ENCODE data around the gene MAST4.

MAST4 gene

GRCh38 chr5:66697796-66698564 lies 101.8 kb downstream of the MAST4 start:
- DNase-seq (ENCODE audit: low read depth): no peak

DNA sequence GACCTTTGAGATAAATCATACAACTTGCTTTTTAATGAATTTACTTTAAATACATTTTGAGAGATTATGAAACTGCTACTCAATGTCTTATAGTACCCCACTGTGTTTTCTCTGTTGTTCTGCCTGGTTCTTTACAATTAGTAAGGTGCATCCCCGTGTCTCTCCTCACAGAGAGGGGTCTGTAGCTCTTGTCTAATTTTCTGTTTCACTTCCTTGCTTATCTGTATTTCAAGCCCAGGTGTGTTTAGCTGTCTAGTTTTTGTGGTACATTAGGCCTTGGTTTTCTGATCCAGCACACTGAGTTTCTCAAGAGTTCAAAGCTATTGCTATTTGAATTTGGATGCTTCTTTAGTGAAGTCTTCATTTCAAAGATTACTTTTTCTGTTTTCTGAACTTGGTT lies 105.1 kb downstream of the MAST4 start:
- no peak for DNase-seq (ENCODE audit: low read depth)

GRCh38 chr5:66702426-66702825 lies 106.2 kb downstream of the MAST4 start:
- no peak for DNase-seq (ENCODE audit: low read depth)

DNA sequence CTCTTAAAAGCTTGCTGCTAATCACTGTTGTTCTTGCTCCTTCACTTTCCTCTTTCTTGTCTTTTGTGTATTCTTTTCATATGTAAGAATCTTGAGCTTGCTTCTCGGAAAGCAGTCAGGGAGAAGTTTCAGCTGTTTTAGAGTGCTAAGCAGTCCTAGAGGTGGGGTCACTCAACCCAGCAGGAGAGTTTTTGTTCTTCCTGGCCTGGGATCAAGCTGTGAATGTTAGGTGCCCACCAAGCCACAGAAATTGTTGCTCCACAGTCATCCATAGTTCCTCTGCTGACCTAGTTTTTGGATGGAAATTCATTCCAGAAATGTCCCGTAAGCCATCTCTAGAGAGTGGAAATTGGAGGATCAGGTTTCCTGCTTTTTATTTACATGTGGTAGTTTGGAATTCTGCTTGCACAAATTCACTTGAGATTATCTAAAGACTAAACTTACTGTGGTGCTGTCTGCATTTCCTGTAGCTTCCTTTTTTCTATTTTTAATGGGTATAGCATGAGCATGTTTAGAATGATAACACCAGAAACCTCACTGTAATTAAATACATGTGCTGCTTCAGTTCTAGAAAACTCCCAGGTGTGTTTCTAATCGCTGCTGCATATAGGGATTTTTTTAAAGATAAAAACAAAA lies 108.7 kb downstream of the MAST4 start:
- peak; percentile 53 for DNase-seq (ENCODE audit: low read depth)

DNA sequence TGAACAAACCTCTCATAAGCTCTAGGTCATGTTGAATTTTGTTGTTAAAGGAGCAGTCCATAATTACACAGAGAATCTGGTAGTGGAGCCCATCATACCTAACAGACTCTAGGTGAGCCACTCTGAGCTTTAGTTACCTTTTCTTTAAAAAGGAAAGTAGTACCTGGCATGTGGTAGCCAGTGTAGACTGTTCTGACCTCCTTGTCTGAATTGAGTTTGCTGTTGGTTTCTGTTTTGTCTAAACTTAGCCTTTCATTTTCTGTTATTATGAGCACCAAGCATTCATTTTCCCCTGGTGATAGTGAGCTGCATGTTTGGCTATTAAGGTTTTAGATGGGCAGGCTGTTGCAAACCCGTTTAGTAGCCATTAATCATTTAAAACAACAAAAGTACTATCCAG lies 112.2 kb downstream of the MAST4 start:
- DNase-seq (ENCODE audit: low read depth): no peak

DNA sequence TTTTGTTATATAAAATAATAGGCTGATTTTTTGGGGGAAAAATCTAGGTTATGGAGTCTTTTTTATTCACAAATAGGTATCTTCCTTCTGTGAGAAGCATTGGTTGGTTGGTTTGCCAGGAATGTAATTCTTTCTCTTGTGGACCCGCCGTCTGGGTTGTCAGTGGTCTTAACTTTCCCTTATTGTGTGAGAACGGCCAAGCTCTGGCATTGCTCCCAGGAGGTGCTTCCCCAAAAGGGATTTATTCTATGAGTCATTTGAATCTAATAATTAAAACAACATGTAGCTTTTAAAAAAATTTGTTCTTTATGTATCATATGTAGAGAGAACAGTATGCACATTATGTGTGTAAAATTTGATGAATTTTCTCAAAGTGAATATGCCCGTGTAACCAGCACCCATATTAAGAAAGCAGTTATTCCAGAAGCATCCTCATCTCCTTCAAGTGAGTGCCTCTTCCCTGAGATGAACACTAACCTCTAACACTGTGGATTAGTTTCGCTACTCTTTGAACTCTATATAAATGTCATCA lies 114.4 kb downstream of the MAST4 start:
- no peak for DNase-seq (ENCODE audit: low read depth)

DNA sequence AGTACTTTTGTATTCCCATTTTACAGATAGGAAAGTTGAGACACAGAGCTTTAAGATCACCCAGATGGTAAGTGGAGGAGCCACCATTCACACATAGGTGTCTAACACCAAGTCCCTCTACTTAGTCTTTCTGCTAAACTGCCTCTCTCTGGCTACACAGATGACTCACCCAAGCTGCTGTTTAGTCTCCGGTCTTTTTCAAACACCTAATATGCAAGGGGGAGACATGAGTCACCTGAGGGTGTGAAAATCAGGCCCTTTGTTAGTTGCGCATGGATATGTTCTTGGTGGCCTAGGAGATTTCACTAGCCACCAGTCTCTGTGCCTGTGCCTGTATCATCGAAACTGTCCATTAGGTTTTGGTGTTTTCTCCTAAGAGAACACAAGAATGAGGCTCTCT lies 117.8 kb downstream of the MAST4 start:
- no peak for DNase-seq (ENCODE audit: low read depth)

GRCh38 chr5:66717455-66718373 lies 121.5 kb downstream of the MAST4 start:
- no peak for DNase-seq (ENCODE audit: low read depth)

- no peak for DNase-seq (ENCODE audit: low read depth)
Measured at GRCh38 chr5:66718374-66719002, 122.3 kb downstream of the MAST4 start.

DNA sequence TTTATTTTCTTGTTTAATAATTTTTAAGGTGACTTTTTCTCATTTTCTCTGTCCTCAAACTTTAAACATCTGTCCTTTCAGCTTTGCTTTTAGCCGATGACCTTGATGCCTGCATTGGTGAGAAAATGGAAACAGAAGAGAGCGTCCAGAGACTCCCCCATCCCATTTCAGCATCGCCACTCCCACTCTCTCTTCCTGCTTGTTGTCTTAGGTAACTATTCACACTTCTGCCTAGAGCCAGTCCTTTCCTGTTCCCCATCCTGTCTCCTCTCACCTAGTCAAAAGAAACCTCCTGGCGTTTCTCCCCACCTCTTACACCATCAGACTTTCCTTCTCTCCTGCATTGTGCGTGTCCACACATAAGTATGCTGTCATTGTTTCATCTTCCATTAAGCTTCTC lies 124.6 kb downstream of the MAST4 start:
- no peak for DNase-seq (ENCODE audit: low read depth)

- no peak for DNase-seq (ENCODE audit: low read depth)
Measured at GRCh38 chr5:66722686-66723085, 126.5 kb downstream of the MAST4 start.

DNA sequence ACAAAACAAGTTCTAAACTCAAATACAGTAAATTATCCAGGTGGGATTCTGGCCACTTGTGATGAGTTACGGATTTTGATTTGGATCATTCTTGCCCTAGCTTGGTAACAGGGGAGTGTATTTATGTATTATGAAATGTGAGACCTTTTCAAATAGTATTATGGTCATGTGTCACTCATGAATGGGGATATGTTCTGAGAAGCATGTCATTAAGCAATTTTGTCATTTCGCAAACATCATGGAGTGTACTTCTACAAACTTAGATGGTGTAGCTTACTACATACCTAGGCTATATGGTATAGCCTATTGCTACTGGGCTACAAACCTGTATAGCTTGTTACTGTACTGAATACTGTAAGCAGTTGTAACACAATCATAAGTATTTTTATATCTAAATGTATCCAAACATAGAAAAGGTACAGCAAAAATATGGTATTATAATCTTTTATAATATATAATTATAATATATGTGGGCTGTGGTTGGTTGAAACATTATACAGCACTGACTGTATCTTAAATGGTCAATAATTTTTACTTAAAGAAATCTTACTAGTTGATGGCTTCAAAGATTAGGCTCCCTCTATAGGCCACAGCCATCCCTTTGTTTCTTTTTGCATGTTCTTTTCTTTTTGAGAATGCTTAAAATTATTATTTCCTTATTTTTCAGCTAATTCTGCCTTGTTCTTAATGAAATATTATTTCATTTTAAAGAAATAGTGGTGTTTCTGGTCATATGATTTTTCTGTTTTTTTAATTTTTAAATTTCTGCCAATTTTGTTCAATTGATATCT lies 128.4 kb downstream of the MAST4 start:
- DNase-seq (ENCODE audit: low read depth): peak; percentile 6

GRCh38 chr5:66727630-66728029 lies 131.4 kb downstream of the MAST4 start:
- DNase-seq (ENCODE audit: low read depth): no peak

GRCh38 chr5:66728049-66728448 lies 131.9 kb downstream of the MAST4 start:
- no peak for DNase-seq (ENCODE audit: low read depth)

DNA sequence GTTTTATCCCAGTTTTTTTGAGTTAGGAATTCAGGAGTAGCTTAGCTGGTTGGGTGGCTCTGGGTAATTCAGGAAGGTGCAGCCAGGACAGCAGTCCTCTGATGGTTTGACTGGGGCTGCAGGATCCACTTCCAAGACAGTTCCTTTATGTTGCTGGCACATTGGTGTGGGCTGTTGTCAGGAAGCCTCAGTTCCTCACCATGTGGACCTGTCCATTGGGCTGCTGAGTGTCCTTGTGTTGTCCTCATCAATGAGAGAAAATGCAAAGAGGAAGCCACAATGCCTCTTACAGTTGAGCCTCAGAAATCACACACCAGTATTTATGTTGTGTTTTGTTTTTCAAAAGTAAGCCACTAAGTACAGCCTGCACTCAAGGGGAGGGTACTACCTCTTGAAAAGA lies 140.9 kb downstream of the MAST4 start:
- DNase-seq (ENCODE audit: low read depth): no peak

GRCh38 chr5:66738136-66738535 lies 141.9 kb downstream of the MAST4 start:
- no peak for DNase-seq (ENCODE audit: low read depth)

DNA sequence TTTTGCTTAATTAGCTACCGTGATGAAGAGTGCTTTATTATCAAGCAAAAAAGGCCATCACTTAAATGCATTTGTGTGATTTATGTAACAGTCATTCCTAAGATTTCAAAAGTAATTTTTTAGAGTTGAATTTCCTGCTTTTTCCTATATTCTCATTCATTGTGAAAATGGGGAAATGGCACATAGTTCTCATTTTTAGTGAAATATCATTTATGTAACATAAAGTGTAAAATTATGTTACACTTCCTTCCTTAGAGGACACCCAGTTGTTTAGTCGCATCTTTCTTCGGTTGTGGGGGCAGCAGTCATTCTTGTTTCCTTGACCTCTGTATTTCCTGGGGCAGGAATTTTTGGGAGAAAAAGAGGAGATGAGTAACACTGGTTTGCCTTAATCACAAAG lies 142.8 kb downstream of the MAST4 start:
- no peak for DNase-seq (ENCODE audit: low read depth)

GRCh38 chr5:66739951-66740350 lies 143.8 kb downstream of the MAST4 start:
- no peak for DNase-seq (ENCODE audit: low read depth)

- DNase-seq (ENCODE audit: low read depth): no peak
Measured at GRCh38 chr5:66741394-66741793, 145.2 kb downstream of the MAST4 start.

DNA sequence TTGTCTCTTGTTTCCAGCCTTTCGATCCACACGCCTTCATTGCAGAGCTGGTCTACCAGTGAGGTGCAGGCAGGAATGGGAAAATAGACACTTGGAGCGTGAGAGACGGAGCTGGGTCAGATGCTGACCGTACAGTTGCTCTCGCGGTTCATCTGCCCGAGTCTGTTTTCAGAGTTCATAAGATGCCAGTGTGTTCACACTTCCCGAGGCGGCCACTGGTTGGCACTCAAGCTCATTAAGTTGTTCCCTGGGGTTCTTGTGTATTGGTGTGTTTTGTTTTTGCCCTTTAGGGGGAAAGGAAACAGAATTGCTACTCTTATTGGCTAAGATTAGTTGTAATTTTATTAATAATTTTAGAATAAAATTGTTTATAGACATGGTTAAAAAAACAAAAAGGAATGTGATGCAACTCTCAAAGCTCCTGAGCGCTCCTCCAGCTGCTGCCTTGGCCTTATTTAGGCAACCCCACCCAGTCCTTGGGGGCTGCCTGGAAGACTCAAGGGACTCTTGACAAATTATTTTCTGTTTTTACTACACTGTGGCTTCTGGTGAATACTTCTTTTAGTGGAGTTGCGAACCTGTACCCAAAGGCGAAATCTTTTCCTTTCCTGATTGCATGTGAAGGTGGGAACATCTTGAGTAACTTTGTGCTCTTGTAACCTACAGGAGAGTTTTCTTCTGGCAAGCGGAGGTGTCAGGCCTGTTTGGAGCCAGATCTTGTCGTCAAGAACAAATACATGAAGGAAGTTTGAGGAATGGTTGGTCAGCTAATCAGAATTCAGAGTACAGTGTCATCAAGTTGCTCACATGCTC lies 146.1 kb downstream of the MAST4 start:
- no peak for DNase-seq (ENCODE audit: low read depth)
